GM12865 (cell line): ENCODE measurements around the gene TOPAZ1.

Source experiments
- DNase-seq: peaks from one replicate; pipeline ENCODE4 v3.0.0; 2010; ENCODE audit warnings: low read depth
- H3K4me3 ChIP-seq: 2 replicates; pipeline ENCODE4 v1.5.1; 2011; ENCODE audit warnings: mild to moderate bottlenecking, low read depth, low read length, control low read depth
- CTCF ChIP-seq: IDR thresholded peaks from 2 replicates; pipeline ENCODE4 v1.5.1; 2011; ENCODE audit warnings: low read length, control low read depth, low read depth, inconsistent platforms; ENCODE audit not compliant: insufficient read depth; ENCODE audit errors: missing control alignments

Gene TOPAZ1

GRCh38 chr3:44232407-44232806 is 9.3 kb upstream of the TOPAZ1 start:
- no peak for DNase-seq
- no peak for TF ChIP-seq CTCF

GRCh38 chr3:44234648-44235268 is 6.9 kb upstream of the TOPAZ1 start:
- TF ChIP-seq CTCF = no peak
- no peak for DNase-seq
- no peak overlapping the region for H3K4me3 ChIP-seq

More at GRCh38 chr3:44232407-44232806, 9.3 kb upstream of the TOPAZ1 start:
- H3K4me3 ChIP-seq = no peak overlapping the region

GRCh38 chr3:44235604-44236484 is 5.8 kb upstream of the TOPAZ1 start:
- DNase-seq = peak; percentile 64
- peak; percentile 66 for TF ChIP-seq CTCF
- H3K4me3 ChIP-seq = no peak overlapping the region

GRCh38 chr3:44236485-44236908 is 5.2 kb upstream of the TOPAZ1 start:
- TF ChIP-seq CTCF = no peak
- no peak overlapping the region for H3K4me3 ChIP-seq
- DNase-seq = no peak

- no peak for TF ChIP-seq CTCF
- H3K4me3 ChIP-seq = no peak overlapping the region
- no peak for DNase-seq
Observed at GRCh38 chr3:44237161-44237560, 4.5 kb upstream of the TOPAZ1 start.

GRCh38 chr3:44237665-44238064 is 4.0 kb upstream of the TOPAZ1 start:
- TF ChIP-seq CTCF = no peak
- H3K4me3 ChIP-seq = no peak overlapping the region
- DNase-seq = no peak

- no peak for TF ChIP-seq CTCF
- no peak for DNase-seq
- no peak overlapping the region for H3K4me3 ChIP-seq
Observed at GRCh38 chr3:44238889-44239288, 2.8 kb upstream of the TOPAZ1 start.
